Endothelial cell (in vitro differentiated cells): Measurements from ENCODE around the gene RTP5. TPM values are rescaled to one million over a fixed set of nuclear protein-coding genes. Genes with fewer than 3 reads are reported as not detected.
"Not testable (repeated sequence)": the region's sequence is repeated elsewhere in the genome, so short reads cannot be mapped to it uniquely, and the experiment has no call there.

Experiments used
- DNase-seq: peaks from one replicate; pipeline ENCODE4 v3.0.0; 2021; ENCODE audit warnings: low spot score
- H3K27ac Mint-ChIP-seq: one replicate; pipeline ENCODE4 v1.8.0; 2021; ENCODE audit warnings: mixed read lengths, inconsistent platforms; ENCODE audit not compliant: unreplicated experiment
- H3K27me3 Mint-ChIP-seq: one replicate; pipeline ENCODE4 v1.8.0; 2021; ENCODE audit warnings: mild to moderate bottlenecking, moderate library complexity, mixed read lengths, inconsistent platforms; ENCODE audit not compliant: unreplicated experiment
- H3K36me3 Mint-ChIP-seq: one replicate; pipeline ENCODE4 v1.8.0; 2021; ENCODE audit warnings: mild to moderate bottlenecking, low read depth, mixed read lengths, inconsistent platforms; ENCODE audit not compliant: unreplicated experiment
- H3K4me1 Mint-ChIP-seq: one replicate; pipeline ENCODE4 v1.8.0; 2021; ENCODE audit warnings: mild to moderate bottlenecking, mixed read lengths, inconsistent platforms; ENCODE audit not compliant: unreplicated experiment
- H3K4me3 Mint-ChIP-seq: one replicate; pipeline ENCODE4 v1.8.0; 2021; ENCODE audit warnings: mild to moderate bottlenecking, mixed read lengths, inconsistent platforms; ENCODE audit not compliant: unreplicated experiment
- H3K9me3 Mint-ChIP-seq: one replicate; pipeline ENCODE4 v1.8.0; 2021; ENCODE audit warnings: mixed read lengths, inconsistent platforms; ENCODE audit not compliant: unreplicated experiment
- CTCF ChIP-seq: fragments of 200-600 bp; sonication (generic); IDR thresholded peaks from one replicate; pipeline ENCODE4 v1.5.0; 2021; ENCODE audit warnings: antibody characterized with exemption; ENCODE audit not compliant: unreplicated experiment
- total RNA-seq: library from RNA; stranded (reverse); fragmentation: NEBNext Ultra II Directional; extraction: Animal tissue kit (Norgen Biotek cat#: 25700); gene quantifications from one replicate; pipeline ENCODE4 v1.2.1, GENCODE V29; 2021; ENCODE audit not compliant: unreplicated experiment

RTP5 gene
- total RNA-seq, 1 donor from 2014 or later: not detected

GRCh38 chr2:241912021-241912555, 42.6 kb downstream of the RTP5 start:
- no peak for TF ChIP-seq CTCF
- Mint-ChIP-seq H3K27ac (no peak overlapping the region), H3K4me3 (no peak overlapping the region), H3K4me1 (no peaks in the 10 kb centered on the region), H3K36me3 (peaks cover 8% of the 10 kb centered on the region), H3K9me3 (no peaks in the 10 kb centered on the region), H3K27me3 (no peaks in the 10 kb centered on the region)
- DNase-seq: no peak

- no peak for DNase-seq
- H3K36me3 Mint-ChIP-seq: peaks cover 8% of the 10 kb centered on the region
- H3K9me3 Mint-ChIP-seq: no peaks in the 10 kb centered on the region
- H3K27ac Mint-ChIP-seq: no peak overlapping the region
- peaks cover 1% of the 10 kb centered on the region for H3K4me1 Mint-ChIP-seq
- TF ChIP-seq CTCF: no peak
- H3K4me3 Mint-ChIP-seq: no peak overlapping the region
- no peaks in the 10 kb centered on the region for H3K27me3 Mint-ChIP-seq
Observed at GRCh38 chr2:241913703-241914102, 44.2 kb downstream of the RTP5 start.

- Mint-ChIP-seq H3K27me3 (no peaks in the 10 kb centered on the region), H3K4me3 (no peak overlapping the region), H3K9me3 (no peaks in the 10 kb centered on the region), H3K36me3 (peaks cover 8% of the 10 kb centered on the region), H3K27ac (no peak overlapping the region), H3K4me1 (peaks cover 4% of the 10 kb centered on the region)
- TF ChIP-seq CTCF: no peak
- DNase-seq: no peak
Observed at GRCh38 chr2:241914542-241914941, 45.0 kb downstream of the RTP5 start.

GRCh38 chr2:241921631-241922030, 52.1 kb downstream of the RTP5 start:
- not testable (repeated sequence) for H3K4me1 Mint-ChIP-seq, DNase-seq, H3K27ac Mint-ChIP-seq, H3K36me3 Mint-ChIP-seq, H3K9me3 Mint-ChIP-seq, H3K4me3 Mint-ChIP-seq, H3K27me3 Mint-ChIP-seq

- no peaks in the 10 kb centered on the region for H3K9me3 Mint-ChIP-seq
- no peak for TF ChIP-seq CTCF
- no peak overlapping the region for H3K27ac Mint-ChIP-seq
- no peak for DNase-seq
- no peak overlapping the region for H3K4me3 Mint-ChIP-seq
- H3K36me3 Mint-ChIP-seq: no peaks in the 10 kb centered on the region
- peaks cover 7% of the 10 kb centered on the region for H3K27me3 Mint-ChIP-seq
- peaks cover 4% of the 10 kb centered on the region for H3K4me1 Mint-ChIP-seq
Observed at GRCh38 chr2:241922411-241922810, 52.9 kb downstream of the RTP5 start.

GRCh38 chr2:241922816-241923601, 53.5 kb downstream of the RTP5 start:
- H3K27me3 Mint-ChIP-seq, H3K4me3 Mint-ChIP-seq, H3K4me1 Mint-ChIP-seq, H3K36me3 Mint-ChIP-seq, H3K9me3 Mint-ChIP-seq, DNase-seq, H3K27ac Mint-ChIP-seq: not testable (repeated sequence)
